K562 (cell line): ENCODE measurements around the gene DHDH. TPM values are rescaled to one million over a fixed set of nuclear protein-coding genes. Genes with fewer than 3 reads are reported as not detected.

Source experiments
- ARID1B ChIP-seq: fragments of 450-650 bp; IDR thresholded peaks from 2 replicates; pipeline ENCODE4 v1.6.1; 2016; ENCODE audit warnings: antibody characterized with exemption, mild to moderate bottlenecking, inconsistent platforms
- FOXK1 ChIP-seq: sonication (generic); formaldehyde crosslinking; IDR thresholded peaks from 2 replicates; pipeline ENCODE4 v1.8.0; 2022; ENCODE audit warnings: missing genetic modification reagents, mild to moderate bottlenecking, borderline replicate concordance
- HCFC1 ChIP-seq: IDR thresholded peaks from 2 replicates; pipeline ENCODE4 v1.6.1; 2012; ENCODE audit warnings: low read depth, low read length, improper control_type of control experiment
- JUND ChIP-seq, 2 experiments: IDR thresholded peaks; 2 replicates in 1 of 2; 3 replicates in 1 of 2; pipeline ENCODE4 v1.6.1; 2011; ENCODE audit warnings: borderline replicate concordance in 2 of 2, low read depth in 2 of 2, low read length in 2 of 2, improper control_type of control experiment in 1 of 2, missing biosample characterization in 1 of 2, missing genetic modification characterization in 1 of 2, missing genetic modification reagents in 1 of 2
- MYC ChIP-seq, 2 experiments: fragments of 250-450 bp in 1 of 2; sonication (Bioruptor Pico) in 1 of 2; IDR thresholded peaks; 2 replicates each; pipeline versions ENCODE4 v1.5.1 to v1.6.1; 2012 to 2021; ENCODE audit warnings: low read depth in 2 of 2, borderline replicate concordance in 1 of 2, improper control_type of control experiment in 1 of 2, low read length in 1 of 2, mild to moderate bottlenecking in 1 of 2, moderate library complexity in 1 of 2
- NR2C1 ChIP-seq, 2 experiments: fragments of 450-650 bp; IDR thresholded peaks; 2 replicates each; pipeline ENCODE4 v1.6.1; 2017; ENCODE audit warnings: mild to moderate bottlenecking in 2 of 2, antibody characterized with exemption in 1 of 2, inconsistent platforms in 1 of 2, missing compliant biosample characterization in 1 of 2, missing genetic modification characterization in 1 of 2
- NR2C2 ChIP-seq, 2 experiments: fragments of 200-800 bp in 1 of 2; sonication (Bioruptor generic) in 1 of 2; sonication (generic) in 1 of 2; formaldehyde crosslinking in 1 of 2; IDR thresholded peaks; 2 replicates each; pipeline versions ENCODE4 v1.6.1 to v1.8.0; 2016 to 2022; ENCODE audit warnings: mild to moderate bottlenecking in 1 of 2, missing compliant biosample characterization in 1 of 2, missing genetic modification characterization in 1 of 2, missing genetic modification reagents in 1 of 2
- PHTF2 ChIP-seq: fragments of 250-450 bp; sonication (Bioruptor Pico); IDR thresholded peaks from 2 replicates; pipeline ENCODE4 v1.5.0; 2021; ENCODE audit warnings: mild to moderate bottlenecking
- SOX6 ChIP-seq: fragments of 450-650 bp; IDR thresholded peaks from 2 replicates; pipeline ENCODE4 v1.6.1; 2014; ENCODE audit warnings: mild to moderate bottlenecking
- SP1 ChIP-seq: sonication (generic); formaldehyde crosslinking; IDR thresholded peaks from 2 replicates; pipeline ENCODE4 v1.8.1; 2022; ENCODE audit warnings: mild to moderate bottlenecking, missing genetic modification reagents
- TEAD4 ChIP-seq, 2 experiments: sonication (generic) in 1 of 2; formaldehyde crosslinking in 1 of 2; IDR thresholded peaks; 2 replicates each; pipeline versions ENCODE4 v1.6.1 to v1.8.0; 2012 to 2022; ENCODE audit warnings: borderline replicate concordance in 1 of 2, inconsistent platforms in 1 of 2, low read length in 1 of 2, mild to moderate bottlenecking in 1 of 2, missing genetic modification reagents in 1 of 2
- polyA plus RNA-seq, 8 experiments: library from polyadenylated mRNA; depleted of rRNA in 4 of 8; stranded (reverse) in 5 of 8; unstranded in 3 of 8; fragments of >200 nt; fragmentation: Nextera tagmentation in 2 of 8; fragmentation: Illumina TruSeq in 1 of 8; extraction: Ambion mirVana in 2 of 8; extraction: Trizol in 1 of 8; gene quantifications; 2 replicates each; pipeline versions ENCODE4 v1.2.1 to v1.2.3, GENCODE V29; 2011 to 2014; ENCODE audit warnings: inconsistent platforms in 1 of 8, missing spikeins in 1 of 8
- total RNA-seq, 7 experiments: library from RNA; depleted of rRNA in 6 of 7; stranded (reverse); fragments of >200 nt in 6 of 7; fragmentation: Illumina TruSeq in 2 of 7; extraction: Trizol in 2 of 7; gene quantifications; 2 replicates each; pipeline versions ENCODE4 v1.2.1 to v1.2.3, GENCODE V29; 2011 to 2021; ENCODE audit warnings: low replicate concordance in 1 of 7
- TF ChIP-seq, protein P1 (sequence below): fragments of 450-650 bp; IDR thresholded peaks from 2 replicates; pipeline ENCODE4 v1.6.1; 2016; ENCODE audit warnings: mild to moderate bottlenecking, moderate library complexity
- TF ChIP-seq, protein P2 (sequence below): fragments of 450-650 bp; IDR thresholded peaks from 2 replicates; pipeline ENCODE4 v1.6.1; 2016; ENCODE audit warnings: antibody characterized with exemption

DHDH gene
- total and polyA plus RNA-seq, 9 of the 15 experiments (the other 6 are each of a cell fraction or from before 2014, with no cell fraction given) = 0.37 to 1.9 (median 0.87) TPM

DNA sequence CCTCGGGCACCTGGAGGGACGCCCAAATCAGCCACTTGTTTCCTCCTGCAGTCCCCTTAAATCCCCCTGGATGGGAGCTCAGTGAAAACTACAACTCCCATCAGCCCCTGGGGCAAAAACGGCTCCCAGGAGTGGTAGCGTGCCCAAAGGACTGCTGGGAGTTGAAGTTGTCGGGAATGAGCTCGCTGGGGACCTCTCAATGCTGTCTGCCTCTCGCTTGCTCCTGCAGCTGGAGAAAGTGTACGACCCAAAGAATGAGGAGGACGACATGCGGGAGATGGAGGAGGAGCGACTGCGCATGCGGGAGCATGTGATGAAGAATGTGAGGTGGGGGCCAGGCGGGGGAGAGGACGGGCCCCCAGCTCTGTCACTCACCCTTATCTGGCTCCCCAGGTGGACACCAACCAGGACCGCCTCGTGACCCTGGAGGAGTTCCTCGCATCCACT lies 14.7 kb upstream of the DHDH start (continued):
- TF ChIP-seq, protein P1, sequence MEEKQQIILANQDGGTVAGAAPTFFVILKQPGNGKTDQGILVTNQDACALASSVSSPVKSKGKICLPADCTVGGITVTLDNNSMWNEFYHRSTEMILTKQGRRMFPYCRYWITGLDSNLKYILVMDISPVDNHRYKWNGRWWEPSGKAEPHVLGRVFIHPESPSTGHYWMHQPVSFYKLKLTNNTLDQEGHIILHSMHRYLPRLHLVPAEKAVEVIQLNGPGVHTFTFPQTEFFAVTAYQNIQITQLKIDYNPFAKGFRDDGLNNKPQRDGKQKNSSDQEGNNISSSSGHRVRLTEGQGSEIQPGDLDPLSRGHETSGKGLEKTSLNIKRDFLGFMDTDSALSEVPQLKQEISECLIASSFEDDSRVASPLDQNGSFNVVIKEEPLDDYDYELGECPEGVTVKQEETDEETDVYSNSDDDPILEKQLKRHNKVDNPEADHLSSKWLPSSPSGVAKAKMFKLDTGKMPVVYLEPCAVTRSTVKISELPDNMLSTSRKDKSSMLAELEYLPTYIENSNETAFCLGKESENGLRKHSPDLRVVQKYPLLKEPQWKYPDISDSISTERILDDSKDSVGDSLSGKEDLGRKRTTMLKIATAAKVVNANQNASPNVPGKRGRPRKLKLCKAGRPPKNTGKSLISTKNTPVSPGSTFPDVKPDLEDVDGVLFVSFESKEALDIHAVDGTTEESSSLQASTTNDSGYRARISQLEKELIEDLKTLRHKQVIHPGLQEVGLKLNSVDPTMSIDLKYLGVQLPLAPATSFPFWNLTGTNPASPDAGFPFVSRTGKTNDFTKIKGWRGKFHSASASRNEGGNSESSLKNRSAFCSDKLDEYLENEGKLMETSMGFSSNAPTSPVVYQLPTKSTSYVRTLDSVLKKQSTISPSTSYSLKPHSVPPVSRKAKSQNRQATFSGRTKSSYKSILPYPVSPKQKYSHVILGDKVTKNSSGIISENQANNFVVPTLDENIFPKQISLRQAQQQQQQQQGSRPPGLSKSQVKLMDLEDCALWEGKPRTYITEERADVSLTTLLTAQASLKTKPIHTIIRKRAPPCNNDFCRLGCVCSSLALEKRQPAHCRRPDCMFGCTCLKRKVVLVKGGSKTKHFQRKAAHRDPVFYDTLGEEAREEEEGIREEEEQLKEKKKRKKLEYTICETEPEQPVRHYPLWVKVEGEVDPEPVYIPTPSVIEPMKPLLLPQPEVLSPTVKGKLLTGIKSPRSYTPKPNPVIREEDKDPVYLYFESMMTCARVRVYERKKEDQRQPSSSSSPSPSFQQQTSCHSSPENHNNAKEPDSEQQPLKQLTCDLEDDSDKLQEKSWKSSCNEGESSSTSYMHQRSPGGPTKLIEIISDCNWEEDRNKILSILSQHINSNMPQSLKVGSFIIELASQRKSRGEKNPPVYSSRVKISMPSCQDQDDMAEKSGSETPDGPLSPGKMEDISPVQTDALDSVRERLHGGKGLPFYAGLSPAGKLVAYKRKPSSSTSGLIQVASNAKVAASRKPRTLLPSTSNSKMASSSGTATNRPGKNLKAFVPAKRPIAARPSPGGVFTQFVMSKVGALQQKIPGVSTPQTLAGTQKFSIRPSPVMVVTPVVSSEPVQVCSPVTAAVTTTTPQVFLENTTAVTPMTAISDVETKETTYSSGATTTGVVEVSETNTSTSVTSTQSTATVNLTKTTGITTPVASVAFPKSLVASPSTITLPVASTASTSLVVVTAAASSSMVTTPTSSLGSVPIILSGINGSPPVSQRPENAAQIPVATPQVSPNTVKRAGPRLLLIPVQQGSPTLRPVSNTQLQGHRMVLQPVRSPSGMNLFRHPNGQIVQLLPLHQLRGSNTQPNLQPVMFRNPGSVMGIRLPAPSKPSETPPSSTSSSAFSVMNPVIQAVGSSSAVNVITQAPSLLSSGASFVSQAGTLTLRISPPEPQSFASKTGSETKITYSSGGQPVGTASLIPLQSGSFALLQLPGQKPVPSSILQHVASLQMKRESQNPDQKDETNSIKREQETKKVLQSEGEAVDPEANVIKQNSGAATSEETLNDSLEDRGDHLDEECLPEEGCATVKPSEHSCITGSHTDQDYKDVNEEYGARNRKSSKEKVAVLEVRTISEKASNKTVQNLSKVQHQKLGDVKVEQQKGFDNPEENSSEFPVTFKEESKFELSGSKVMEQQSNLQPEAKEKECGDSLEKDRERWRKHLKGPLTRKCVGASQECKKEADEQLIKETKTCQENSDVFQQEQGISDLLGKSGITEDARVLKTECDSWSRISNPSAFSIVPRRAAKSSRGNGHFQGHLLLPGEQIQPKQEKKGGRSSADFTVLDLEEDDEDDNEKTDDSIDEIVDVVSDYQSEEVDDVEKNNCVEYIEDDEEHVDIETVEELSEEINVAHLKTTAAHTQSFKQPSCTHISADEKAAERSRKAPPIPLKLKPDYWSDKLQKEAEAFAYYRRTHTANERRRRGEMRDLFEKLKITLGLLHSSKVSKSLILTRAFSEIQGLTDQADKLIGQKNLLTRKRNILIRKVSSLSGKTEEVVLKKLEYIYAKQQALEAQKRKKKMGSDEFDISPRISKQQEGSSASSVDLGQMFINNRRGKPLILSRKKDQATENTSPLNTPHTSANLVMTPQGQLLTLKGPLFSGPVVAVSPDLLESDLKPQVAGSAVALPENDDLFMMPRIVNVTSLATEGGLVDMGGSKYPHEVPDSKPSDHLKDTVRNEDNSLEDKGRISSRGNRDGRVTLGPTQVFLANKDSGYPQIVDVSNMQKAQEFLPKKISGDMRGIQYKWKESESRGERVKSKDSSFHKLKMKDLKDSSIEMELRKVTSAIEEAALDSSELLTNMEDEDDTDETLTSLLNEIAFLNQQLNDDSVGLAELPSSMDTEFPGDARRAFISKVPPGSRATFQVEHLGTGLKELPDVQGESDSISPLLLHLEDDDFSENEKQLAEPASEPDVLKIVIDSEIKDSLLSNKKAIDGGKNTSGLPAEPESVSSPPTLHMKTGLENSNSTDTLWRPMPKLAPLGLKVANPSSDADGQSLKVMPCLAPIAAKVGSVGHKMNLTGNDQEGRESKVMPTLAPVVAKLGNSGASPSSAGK = no peak
- TF ChIP-seq NR2C2 (CRISPR knock-in tag; IDR thresholded peaks at IDR 0.05) = no peak
- peak; percentile 34; the same call in 1 of the 2 replicates for TF ChIP-seq NR2C2 (tag; IDR thresholded peaks at IDR 0.05)
- TF ChIP-seq, protein P2, sequence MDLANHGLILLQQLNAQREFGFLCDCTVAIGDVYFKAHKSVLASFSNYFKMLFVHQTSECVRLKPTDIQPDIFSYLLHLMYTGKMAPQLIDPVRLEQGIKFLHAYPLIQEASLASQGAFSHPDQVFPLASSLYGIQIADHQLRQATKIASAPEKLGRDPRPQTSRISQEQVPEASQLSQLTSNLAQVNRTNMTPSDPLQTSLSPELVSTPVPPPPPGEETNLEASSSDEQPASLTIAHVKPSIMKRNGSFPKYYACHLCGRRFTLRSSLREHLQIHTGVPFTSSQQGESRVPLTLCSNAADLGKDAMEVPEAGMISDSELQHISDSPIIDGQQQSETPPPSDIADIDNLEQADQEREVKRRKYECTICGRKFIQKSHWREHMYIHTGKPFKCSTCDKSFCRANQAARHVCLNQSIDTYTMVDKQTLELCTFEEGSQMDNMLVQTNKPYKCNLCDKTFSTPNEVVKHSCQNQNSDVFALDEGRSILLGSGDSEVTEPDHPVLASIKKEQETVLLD = no peak
- peak; percentile 33 for TF ChIP-seq JUND (IDR thresholded peaks at IDR 0.05; ENCODE audit: borderline replicate concordance, low read depth, low read length)
- no peak for TF ChIP-seq JUND (tag; IDR thresholded peaks at IDR 0.05; ENCODE audit: borderline replicate concordance, low read depth, low read length)
- no peak for TF ChIP-seq FOXK1 (CRISPR knock-in tag)
- peak; percentile 98 for TF ChIP-seq HCFC1
- 0 out of 2 replicates have a peak, but pooled peaks have one; percentile 20 for TF ChIP-seq SOX6
- 0 out of 2 replicates have a peak, but pooled peaks have one; percentile 4 for TF ChIP-seq PHTF2
- TF ChIP-seq MYC (IDR thresholded peaks at IDR 0.05; ENCODE audit: low read depth, low read length) = peak; percentile 53; the same call in 1 of the 2 replicates
- no peak for TF ChIP-seq MYC (CRISPR knock-in tag; IDR thresholded peaks at IDR 0.05; ENCODE audit: borderline replicate concordance, low read depth)
- peak; percentile 78 for TF ChIP-seq ARID1B
- TF ChIP-seq TEAD4 (IDR thresholded peaks at IDR 0.05; ENCODE audit: low read length) = peak; percentile 47; the same call in 1 of the 2 replicates
- no peak for TF ChIP-seq TEAD4 (CRISPR knock-in tag; IDR thresholded peaks at IDR 0.05; ENCODE audit: borderline replicate concordance)
- TF ChIP-seq NR2C1 (IDR thresholded peaks at IDR 0.05) = peak; percentile 52; the same call in 1 of the 2 replicates
- peak; percentile 52; the same call in 1 of the 2 replicates for TF ChIP-seq NR2C1 (tag; IDR thresholded peaks at IDR 0.05)
- peak; percentile 64 for TF ChIP-seq SP1 (CRISPR knock-in tag)
